Neuronal stem cell (in vitro differentiated cells): Measurements from ENCODE around the gene NBPF10. TPM values are rescaled to one million over a fixed set of nuclear protein-coding genes. Genes with fewer than 3 reads are reported as not detected.
"Not testable (repeated sequence)": the region's sequence is repeated elsewhere in the genome, so short reads cannot be mapped to it uniquely, and the experiment has no call there.

Experiments
- DNase-seq: peaks from one replicate; pipeline ENCODE4 v3.0.0-alpha.2; 2013; ENCODE audit warnings: low spot score
- H2AFZ ChIP-seq: one replicate; pipeline ENCODE4 v1.6.1; 2013; ENCODE audit warnings: mild to moderate bottlenecking, low read length, inconsistent platforms
- H2AK5ac ChIP-seq: 2 replicates; pipeline ENCODE4 v1.6.1; 2013; ENCODE audit warnings: low read depth, mild to moderate bottlenecking, inconsistent platforms, low read length, moderate library complexity, mixed read lengths
- H2BK120ac ChIP-seq: 2 replicates; pipeline ENCODE4 v1.6.1; 2013; ENCODE audit warnings: low read depth, mild to moderate bottlenecking, inconsistent platforms, low read length, moderate library complexity, mixed read lengths
- H2BK12ac ChIP-seq: one replicate; pipeline ENCODE4 v1.6.1; 2013; ENCODE audit warnings: low read length, inconsistent platforms
- H2BK15ac ChIP-seq: 2 replicates; pipeline ENCODE4 v1.6.1; 2013; ENCODE audit warnings: mild to moderate bottlenecking, low read length, inconsistent platforms, mixed read lengths
- H2BK5ac ChIP-seq: one replicate; pipeline ENCODE4 v1.6.1; 2013; ENCODE audit warnings: inconsistent platforms, mild to moderate bottlenecking, low read length, moderate library complexity
- H3K14ac ChIP-seq: one replicate; pipeline ENCODE4 v1.6.1; 2013; ENCODE audit warnings: low read length, inconsistent platforms
- H3K18ac ChIP-seq: 2 replicates; pipeline ENCODE4 v1.6.1; 2013; ENCODE audit warnings: low read length, inconsistent platforms
- H3K23ac ChIP-seq: 2 replicates; pipeline ENCODE4 v1.6.1; 2013; ENCODE audit warnings: low read depth, mild to moderate bottlenecking, mixed read lengths, low read length, inconsistent platforms; ENCODE audit not compliant: poor library complexity
- H3K27ac ChIP-seq: replicated peaks from 3 replicates; pipeline ENCODE4 v1.5.1; 2013; ENCODE audit warnings: low read length, inconsistent platforms
- H3K27me3 ChIP-seq, 3 experiments: 2 replicates each; pipeline ENCODE4 v1.6.1; 2013; ENCODE audit warnings: low read length in 3 of 3, mild to moderate bottlenecking in 2 of 3, inconsistent platforms in 1 of 3, low read depth in 1 of 3, mixed read lengths in 1 of 3, moderate library complexity in 1 of 3; ENCODE audit not compliant: control insufficient read depth in 3 of 3, insufficient read depth in 3 of 3
- H3K36me3 ChIP-seq, 2 donors: replicated peaks in 1 of 2; 2 replicates each; pipeline ENCODE4 v1.6.1; 2013; ENCODE audit warnings: low read length in 2 of 2; ENCODE audit not compliant: control insufficient read depth in 2 of 2, insufficient read depth in 2 of 2
- H3K4ac ChIP-seq: 2 replicates; pipeline ENCODE4 v1.6.1; 2013; ENCODE audit warnings: inconsistent platforms, mild to moderate bottlenecking, low read length, moderate library complexity
- H3K4me1 ChIP-seq, 2 donors: 1 replicate in 1 of 2; 2 replicates in 1 of 2; pipeline ENCODE4 v1.6.1; 2013; ENCODE audit warnings: low read length in 2 of 2, low read depth in 1 of 2; ENCODE audit not compliant: control insufficient read depth in 2 of 2, insufficient read depth in 1 of 2
- H3K4me2 ChIP-seq: one replicate; pipeline ENCODE4 v1.6.1; 2013; ENCODE audit warnings: mild to moderate bottlenecking, low read length, inconsistent platforms; ENCODE audit not compliant: insufficient read depth, poor library complexity, severe bottlenecking
- H3K4me3 ChIP-seq, 2 donors: 2 replicates each; pipeline ENCODE4 v1.5.1; 2013; ENCODE audit warnings: low read length in 2 of 2, mild to moderate bottlenecking in 2 of 2, inconsistent platforms in 1 of 2, moderate library complexity in 1 of 2
- H3K79me1 ChIP-seq: one replicate; pipeline ENCODE4 v1.6.1; 2013; ENCODE audit warnings: low read depth, mild to moderate bottlenecking, inconsistent platforms, low read length, moderate library complexity
- H3K9ac ChIP-seq: one replicate; pipeline ENCODE4 v1.6.1; 2013; ENCODE audit warnings: mild to moderate bottlenecking, low read depth, low read length, inconsistent platforms; ENCODE audit not compliant: poor library complexity
- H3K9me3 ChIP-seq, 2 donors: replicated peaks in 1 of 2; 2 replicates each; pipeline versions ENCODE3 to v1.6.1; 2013; ENCODE audit warnings: low read length in 2 of 2, mild to moderate bottlenecking in 2 of 2, inconsistent platforms in 1 of 2, low read depth in 1 of 2, mixed read lengths in 1 of 2, moderate library complexity in 1 of 2; ENCODE audit not compliant: control insufficient read depth in 2 of 2, insufficient read depth in 1 of 2
- H4K8ac ChIP-seq: one replicate; pipeline ENCODE4 v1.6.1; 2013; ENCODE audit warnings: low read depth, mild to moderate bottlenecking, inconsistent platforms, low read length, moderate library complexity
- H4K91ac ChIP-seq: one replicate; pipeline ENCODE4 v1.6.1; 2013; ENCODE audit warnings: low read length, low read depth, mild to moderate bottlenecking, inconsistent platforms; ENCODE audit not compliant: poor library complexity
- WGBS, 2 donors: extraction: QIAGEN DNeasy Blood & Tissue Kit; methylation state at CpG; one replicate each; pipeline ENCODE4 v1.1.7; 2013; ENCODE audit warnings: missing lambda C conversion rate in 2 of 2, mixed read lengths in 1 of 2; ENCODE audit not compliant: insufficient read length in 2 of 2, insufficient replicate concordance in 1 of 2; ENCODE audit errors: extremely low coverage in 2 of 2; 5-methylcytosine and 5-hydroxymethylcytosine counted together
- polyA plus RNA-seq, 2 experiments: library from polyadenylated mRNA; stranded (reverse); fragments of 200-250 nt; gene quantifications; one replicate each; pipeline ENCODE4 v1.2.3, GENCODE V29; 2013

The NBPF10 gene, protein sequence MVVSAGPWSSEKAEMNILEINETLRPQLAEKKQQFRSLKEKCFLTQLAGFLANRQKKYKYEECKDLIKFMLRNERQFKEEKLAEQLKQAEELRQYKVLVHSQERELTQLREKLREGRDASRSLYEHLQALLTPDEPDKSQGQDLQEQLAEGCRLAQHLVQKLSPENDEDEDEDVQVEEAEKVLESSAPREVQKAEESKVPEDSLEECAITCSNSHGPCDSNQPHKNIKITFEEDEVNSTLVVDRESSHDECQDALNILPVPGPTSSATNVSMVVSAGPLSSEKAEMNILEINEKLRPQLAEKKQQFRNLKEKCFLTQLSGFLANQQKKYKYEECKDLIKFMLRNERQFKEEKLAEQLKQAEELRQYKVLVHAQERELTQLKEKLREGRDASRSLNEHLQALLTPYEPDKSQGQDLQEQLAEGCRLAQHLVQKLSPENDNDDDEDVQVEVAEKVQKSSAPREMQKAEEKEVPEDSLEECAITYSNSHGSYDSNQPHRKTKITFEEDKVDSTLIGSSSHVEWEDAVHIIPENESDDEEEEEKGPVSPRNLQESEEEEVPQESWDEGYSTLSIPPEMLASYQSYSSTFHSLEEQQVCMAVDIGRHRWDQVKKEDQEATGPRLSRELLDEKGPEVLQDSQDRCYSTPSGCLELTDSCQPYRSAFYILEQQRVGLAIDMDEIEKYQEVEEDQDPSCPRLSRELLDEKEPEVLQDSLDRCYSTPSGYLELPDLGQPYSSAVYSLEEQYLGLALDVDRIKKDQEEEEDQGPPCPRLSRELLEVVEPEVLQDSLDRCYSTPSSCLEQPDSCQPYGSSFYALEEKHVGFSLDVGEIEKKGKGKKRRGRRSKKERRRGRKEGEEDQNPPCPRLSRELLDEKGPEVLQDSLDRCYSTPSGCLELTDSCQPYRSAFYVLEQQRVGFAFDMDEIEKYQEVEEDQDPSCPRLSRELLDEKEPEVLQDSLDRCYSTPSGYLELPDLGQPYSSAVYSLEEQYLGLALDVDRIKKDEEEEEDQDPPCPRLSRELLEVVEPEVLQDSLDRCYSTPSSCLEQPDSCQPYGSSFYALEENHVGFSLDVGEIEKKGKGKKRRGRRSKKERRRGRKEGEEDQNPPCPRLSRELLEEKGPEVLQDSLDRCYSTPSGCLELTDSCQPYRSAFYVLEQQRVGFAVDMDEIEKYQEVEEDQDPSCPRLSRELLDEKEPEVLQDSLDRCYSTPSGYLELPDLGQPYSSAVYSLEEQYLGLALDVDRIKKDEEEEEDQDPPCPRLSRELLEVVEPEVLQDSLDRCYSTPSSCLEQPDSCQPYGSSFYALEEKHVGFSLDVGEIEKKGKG (N-terminal part only)
- 0.36 TPM for polyA plus RNA-seq (2013, experiment 1 of 2)
- polyA plus RNA-seq (2013, experiment 2 of 2): 0.32 TPM

DNA sequence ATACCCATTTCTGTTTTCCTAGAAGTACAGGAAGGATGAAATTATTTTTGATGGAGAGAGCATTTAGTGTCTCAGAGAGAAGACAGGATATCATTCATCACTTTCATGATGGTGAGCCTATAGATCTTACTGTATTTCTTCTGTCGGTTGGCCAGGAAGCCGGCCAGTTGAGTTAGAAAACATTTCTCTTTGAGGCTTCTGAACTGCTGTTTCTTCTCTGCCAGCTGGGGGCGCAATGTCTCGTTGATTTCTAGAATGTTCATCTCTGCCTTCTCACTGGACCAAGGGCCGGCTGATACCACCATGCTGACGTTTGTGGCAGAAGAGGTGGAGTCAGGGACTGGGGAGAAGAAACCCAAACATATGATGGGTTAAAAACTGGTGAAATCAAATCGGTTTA, at the start of gene NBPF10:
Gene NBPF10, minus strand, starts transcription at position 340 of the 400 bp plus-strand sequence. Its CDS starts 35 bp downstream, at position 305.
- not testable (repeated sequence) for H4K8ac ChIP-seq, H3K79me1 ChIP-seq, H2AK5ac ChIP-seq, H3K23ac ChIP-seq, H2BK12ac ChIP-seq, H3K9ac ChIP-seq, H4K91ac ChIP-seq, DNase-seq, H2BK5ac ChIP-seq, H3K36me3 ChIP-seq, H3K9me3 ChIP-seq, H3K18ac ChIP-seq, H3K27me3 ChIP-seq, H3K4me1 ChIP-seq, H2BK15ac ChIP-seq, H3K4me2 ChIP-seq, H3K27ac ChIP-seq, H3K14ac ChIP-seq, H3K4me3 ChIP-seq, H3K4ac ChIP-seq, H2AFZ ChIP-seq, H2BK120ac ChIP-seq
- no CpG with 5 or more reads among the region's 7 CpGs for WGBS, 2 donors

- H2BK15ac ChIP-seq, H3K27me3 ChIP-seq, H3K4ac ChIP-seq, H2BK5ac ChIP-seq, H3K18ac ChIP-seq, H3K9ac ChIP-seq, DNase-seq, H4K91ac ChIP-seq, H2AFZ ChIP-seq, H3K36me3 ChIP-seq, H3K27ac ChIP-seq, H3K4me2 ChIP-seq, H3K23ac ChIP-seq, H2BK120ac ChIP-seq, H3K9me3 ChIP-seq, H3K4me1 ChIP-seq, H3K4me3 ChIP-seq, H2AK5ac ChIP-seq, H4K8ac ChIP-seq, H3K14ac ChIP-seq, H2BK12ac ChIP-seq, H3K79me1 ChIP-seq: not testable (repeated sequence)
- no CpG with 5 or more reads among the region's 5 CpGs for WGBS, 2 donors
Observed at GRCh38 chr1:146174531-146174930, 29.9 kb upstream of the NBPF10 start.

- not testable (repeated sequence) for H3K79me1 ChIP-seq, H2BK15ac ChIP-seq, H3K27me3 ChIP-seq, H3K4me3 ChIP-seq, H2AK5ac ChIP-seq, H3K9me3 ChIP-seq, H3K4me2 ChIP-seq, H2BK120ac ChIP-seq, H3K4ac ChIP-seq, H2AFZ ChIP-seq, H4K8ac ChIP-seq, H3K18ac ChIP-seq, H3K4me1 ChIP-seq, H4K91ac ChIP-seq, H2BK5ac ChIP-seq, H2BK12ac ChIP-seq, H3K36me3 ChIP-seq, H3K23ac ChIP-seq, DNase-seq, H3K14ac ChIP-seq, H3K27ac ChIP-seq, H3K9ac ChIP-seq
- WGBS, 2 donors: no CpG with 5 or more reads among the region's 1 CpG
Observed at GRCh38 chr1:146167740-146168139, 23.1 kb upstream of the NBPF10 start.
